Fibroblast of peridontal ligament (primary cell): ENCODE measurements around the gene R3HDM2.
A peak's percentile ranks its signal among the peaks of the same experiment; 100 is the strongest.

Source experiments
- DNase-seq: peaks from one replicate; pipeline ENCODE4 v3.0.0-alpha.2; 2010; ENCODE audit errors: extremely low read depth

The R3HDM2 gene

DNA sequence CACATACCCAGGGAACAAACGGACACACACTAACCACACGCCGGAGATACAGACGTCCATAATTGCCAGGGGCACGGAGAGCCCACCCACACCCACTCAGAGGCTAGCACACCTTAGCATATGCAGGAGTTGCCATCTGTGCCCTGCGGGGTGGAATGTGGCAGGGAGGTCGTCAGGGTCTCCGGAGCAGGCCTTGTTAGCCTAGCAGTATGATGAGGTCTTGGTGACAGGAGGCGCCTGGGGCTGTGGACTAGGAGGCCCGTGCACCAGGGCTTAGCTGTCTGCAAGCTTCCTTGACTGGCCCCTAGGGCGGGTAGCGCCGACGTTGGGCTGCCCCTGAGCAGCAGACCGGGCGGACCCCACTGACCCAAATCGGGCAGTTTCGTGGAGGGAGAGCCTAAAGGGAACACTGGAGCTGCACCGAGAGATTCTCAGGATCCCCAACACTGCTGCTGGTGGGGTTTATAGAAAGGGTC, 189.9 kb downstream of the R3HDM2 start:
- no peak for DNase-seq

- peak; percentile 43 for DNase-seq
Observed at GRCh38 chr12:57240066-57240921, 190.5 kb downstream of the R3HDM2 start.

DNA sequence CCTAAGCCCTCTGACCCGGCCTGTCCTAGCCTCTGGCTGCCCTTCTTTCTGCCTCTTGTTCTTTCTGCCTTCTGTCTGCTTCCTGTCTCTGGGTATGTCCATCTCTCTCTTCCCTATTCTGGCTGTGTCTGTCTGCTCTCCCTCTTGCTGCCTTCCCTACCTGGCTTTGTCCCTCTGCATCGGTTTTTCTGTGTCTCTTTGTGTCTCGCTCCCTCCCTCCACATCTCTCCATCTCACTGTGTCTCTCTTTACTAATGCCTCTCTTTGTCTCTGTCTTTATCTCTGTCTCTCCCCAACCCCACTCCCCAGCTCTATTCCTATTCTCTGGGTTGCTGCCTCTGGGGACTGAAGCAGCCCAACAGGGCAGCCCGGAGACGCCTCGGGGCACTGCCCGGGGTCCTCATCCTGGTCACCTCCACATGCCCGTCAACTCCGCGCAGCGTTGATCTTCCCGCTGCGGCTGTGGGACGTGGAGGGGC, 191.2 kb downstream of the R3HDM2 start:
- no peak for DNase-seq

DNA sequence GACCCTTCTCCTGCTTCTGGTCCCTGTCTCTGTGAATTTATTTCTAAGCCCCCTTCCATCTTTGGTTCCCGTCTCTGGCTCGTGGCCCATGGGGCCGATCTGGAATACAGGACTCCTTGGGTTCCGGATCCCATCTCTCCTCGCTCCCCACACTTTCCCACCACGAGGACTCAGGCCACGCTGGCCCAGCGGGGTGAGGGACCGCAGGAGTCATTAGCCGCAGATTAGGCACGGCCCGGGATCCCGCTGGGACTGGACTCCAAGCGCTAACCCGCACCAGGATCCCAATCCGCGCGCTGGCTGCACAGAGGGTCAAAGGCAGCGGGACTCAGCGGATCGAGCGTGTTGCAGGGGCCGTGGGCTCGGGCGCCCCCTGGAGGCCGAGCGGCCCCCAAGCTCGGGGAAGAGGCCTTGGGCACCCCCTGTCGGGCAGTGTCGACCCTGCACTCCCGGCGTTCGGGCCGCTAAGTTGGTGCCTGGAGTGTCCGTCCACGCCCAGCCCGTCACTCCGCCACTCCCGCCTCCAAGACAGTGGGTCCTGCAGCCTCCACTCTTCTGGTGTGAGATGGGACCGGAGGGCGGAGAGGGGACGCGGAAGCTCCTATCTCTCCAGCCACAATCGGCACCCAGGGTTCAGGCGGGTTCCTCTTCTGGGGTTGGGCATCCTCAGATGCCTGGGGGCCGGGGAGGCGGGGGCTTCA, 191.8 kb downstream of the R3HDM2 start:
- DNase-seq = peak; percentile 83

- DNase-seq = no peak
Observed at GRCh38 chr12:57237932-57238853, 192.7 kb downstream of the R3HDM2 start.

DNA sequence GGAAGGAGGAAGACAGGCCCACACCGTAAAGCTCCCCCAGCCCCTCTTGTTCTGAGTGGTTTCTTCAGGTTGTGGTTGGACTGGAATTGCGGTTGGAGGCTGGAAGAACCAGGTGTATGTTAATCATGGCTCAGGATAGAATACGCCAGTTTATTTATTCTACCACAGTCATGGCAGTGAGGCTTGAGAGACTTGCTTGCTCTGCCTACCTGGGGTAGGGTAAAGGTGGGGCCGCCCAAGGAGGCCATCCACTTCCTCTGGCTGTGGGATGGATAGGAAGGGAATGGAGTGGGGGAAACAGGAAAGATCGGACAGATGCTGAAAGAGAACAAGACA, 193.3 kb downstream of the R3HDM2 start:
- DNase-seq = no peak

DNA sequence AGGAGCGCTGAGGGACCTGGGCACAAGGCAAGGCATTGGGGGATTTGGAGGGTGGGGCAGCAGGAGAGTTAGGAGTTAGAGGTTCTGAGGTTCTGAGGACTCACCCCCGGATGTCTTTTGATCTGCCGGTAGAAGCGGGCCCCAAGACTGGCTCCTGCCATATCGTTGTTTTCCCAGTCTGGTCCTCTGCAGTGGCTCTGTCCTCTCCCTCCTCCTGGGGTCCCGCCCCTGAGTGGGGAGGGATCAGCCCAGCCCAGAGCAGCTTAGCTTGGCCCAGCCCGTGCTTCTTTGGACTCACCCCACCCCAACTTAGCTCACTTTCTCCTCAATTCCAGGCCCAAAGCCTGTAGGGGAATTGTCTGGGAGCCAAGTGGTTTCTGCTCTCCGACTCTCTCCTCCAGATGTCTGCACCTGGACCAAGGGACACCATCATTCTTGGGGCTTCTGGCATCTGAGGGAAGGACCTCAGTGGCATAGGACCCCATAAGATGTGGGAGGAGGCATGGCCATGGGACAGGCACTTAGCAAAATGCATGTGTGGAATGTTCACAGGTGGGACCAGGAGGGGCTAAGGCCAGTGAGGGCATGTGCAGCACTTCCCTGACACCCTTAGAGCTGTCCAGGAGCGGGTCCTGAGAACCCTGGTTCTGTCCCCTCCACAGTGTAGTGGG, 193.8 kb downstream of the R3HDM2 start:
- DNase-seq = no peak

GRCh38 chr12:57236201-57236924, 194.5 kb downstream of the R3HDM2 start:
- DNase-seq = no peak

GRCh38 chr12:57235728-57236131, 195.1 kb downstream of the R3HDM2 start:
- no peak for DNase-seq

DNA sequence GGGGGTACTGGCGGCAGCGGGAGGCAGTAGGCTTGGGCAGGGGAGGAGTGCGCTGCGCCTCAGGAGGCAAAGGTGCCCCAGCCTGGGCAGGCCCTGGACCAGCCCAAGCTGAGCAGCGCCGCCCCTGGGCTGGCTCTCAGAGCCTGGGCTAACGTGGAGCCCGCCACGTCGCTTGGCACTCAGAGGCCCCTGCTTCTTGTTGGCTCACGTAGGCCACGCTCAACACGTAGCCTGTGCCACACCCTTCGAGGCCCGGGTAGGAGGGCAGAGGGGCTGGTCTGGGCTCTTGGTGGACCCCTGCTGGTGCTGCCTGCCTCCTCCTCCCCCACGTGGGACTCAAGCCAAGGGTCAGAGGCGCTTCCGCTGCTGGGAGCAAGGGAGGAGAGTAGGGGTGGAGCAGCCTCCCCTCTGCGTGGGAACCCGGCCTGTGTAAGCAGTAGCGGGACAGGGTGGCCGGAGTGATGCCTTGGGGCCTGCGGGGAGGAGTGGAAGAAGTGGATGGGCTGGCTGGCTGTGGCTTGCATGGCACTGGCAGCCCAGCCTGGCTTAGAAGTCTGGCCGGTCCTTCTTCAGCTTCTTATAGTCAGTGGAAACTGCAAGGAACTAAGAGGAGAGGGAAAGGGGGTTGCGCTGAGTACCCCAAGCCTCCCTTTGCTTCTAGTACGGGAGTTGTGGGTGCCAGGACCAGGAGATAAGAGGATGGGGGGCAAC, 195.7 kb downstream of the R3HDM2 start:
- DNase-seq = no peak

GRCh38 chr12:57234571-57235016, 196.2 kb downstream of the R3HDM2 start:
- DNase-seq = no peak

- DNase-seq = no peak
Observed at GRCh38 chr12:57234233-57234570, 196.6 kb downstream of the R3HDM2 start.

- DNase-seq = peak; percentile 68
Observed at GRCh38 chr12:57233357-57234232, 197.2 kb downstream of the R3HDM2 start.

DNA sequence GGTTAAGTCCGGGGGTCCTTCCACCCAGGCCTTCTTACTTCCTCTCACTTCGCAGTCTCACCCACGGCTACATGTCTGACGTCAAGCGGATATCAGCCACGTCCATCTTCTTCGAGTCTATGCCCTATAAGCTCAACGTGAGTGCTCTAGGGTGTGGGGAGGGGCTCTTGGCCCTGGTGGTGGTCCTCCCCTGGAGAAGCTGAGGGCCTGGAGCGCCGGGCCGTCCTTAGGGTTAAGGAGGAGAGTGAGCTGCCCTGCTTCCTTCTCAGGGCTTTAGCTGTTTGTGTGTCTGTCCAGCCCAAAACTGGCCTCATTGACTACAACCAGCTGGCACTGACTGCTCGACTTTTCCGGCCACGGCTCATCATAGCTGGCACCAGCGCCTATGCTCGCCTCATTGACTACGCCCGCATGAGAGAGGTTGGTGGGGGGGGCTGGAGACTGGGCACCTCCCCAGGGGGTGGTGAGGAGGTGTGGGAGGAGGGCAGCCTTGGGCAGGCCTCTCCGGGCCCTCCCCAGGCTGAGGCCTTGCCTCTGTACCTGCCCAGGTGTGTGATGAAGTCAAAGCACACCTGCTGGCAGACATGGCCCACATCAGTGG, 198.6 kb downstream of the R3HDM2 start:
- no peak for DNase-seq

DNA sequence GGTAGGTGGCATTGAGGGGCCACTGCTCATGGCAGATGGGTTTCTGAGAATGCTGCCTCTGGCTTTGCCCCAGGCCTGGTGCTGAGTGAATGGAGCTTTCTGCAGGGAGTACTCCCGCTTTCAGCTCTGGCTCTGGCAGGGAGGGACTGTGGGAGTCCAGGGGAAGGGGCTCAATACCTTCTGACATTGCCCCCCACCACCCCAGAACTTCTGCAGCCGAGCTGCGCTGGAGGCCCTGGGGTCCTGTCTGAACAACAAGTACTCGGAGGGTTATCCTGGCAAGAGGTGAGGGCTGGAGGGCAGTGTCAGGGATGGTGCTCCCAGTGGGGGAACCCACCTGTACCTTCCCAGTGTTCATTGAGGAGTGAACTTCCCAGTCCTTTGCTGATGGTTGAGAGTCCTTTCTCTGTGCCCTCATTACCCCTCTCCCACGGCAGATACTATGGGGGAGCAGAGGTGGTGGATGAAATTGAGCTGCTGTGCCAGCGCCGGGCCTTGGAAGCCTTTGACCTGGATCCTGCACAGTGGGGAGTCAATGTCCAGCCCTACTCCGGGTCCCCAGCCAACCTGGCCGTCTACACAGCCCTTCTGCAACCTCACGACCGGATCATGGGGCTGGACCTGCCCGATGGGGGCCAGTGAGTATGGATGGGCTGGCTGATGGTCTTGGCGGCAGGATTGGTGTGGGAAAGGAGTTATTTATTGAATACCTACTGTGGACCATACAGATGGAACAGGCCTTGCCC, 199.4 kb downstream of the R3HDM2 start:
- DNase-seq = no peak

DNA sequence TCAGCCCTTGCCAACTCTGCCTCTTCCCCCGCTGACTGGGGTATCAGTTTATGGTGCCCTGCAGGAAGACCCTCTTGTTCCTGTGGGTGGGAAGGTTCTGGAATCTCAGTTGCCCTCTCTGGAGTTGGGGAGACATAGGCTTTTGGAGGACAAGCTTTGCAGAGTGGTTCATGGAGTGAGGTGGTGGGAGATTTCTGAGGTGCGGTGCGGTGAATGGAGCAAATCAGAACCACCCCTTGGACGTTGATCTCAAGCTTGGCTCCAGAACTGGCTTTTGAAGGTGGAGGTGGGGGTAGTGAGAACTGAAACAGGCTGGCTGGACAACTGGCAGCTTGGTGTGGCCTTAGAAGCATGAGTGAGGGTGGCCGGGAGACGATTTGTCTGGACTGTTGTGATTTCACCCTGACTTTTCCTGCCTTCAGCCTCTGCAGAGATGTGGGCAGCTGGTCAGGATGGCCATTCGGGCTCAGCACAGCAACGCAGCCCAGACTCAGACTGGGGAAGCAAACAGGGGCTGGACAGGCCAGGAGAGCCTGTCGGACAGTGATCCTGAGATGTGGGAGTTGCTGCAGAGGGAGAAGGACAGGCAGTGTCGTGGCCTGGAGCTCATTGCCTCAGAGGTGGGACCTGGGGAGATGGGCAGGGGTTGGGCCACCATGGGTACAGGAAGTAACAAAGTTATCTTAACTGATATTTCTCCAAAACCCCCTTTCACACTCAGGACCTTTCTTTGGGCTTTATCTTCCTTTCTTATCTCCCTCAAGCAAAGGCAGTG, 200.3 kb downstream of the R3HDM2 start:
- no peak for DNase-seq
